IMR-90 (cell line): ENCODE data around the gene MSH6. TPM values are rescaled to one million over a fixed set of nuclear protein-coding genes. Genes with fewer than 3 reads are reported as not detected.

Source experiments
- ATAC-seq: fragments of 200-7000 bp; cut with Tn5 transposase; 2 replicates; pipeline ENCODE4 v1.9.1; 2020; ENCODE audit warnings: low read depth, mild to moderate bottlenecking, moderate library complexity
- BruUV-seq: library from RNA; stranded (reverse); fragments of 400-500 nt; replicated peaks from 2 replicates; lab custom pipeline; 2021; lab: Mats Ljungman, UMichigan
- CTCF ChIA-PET: fragments of 300-600 bp; formaldehyde crosslinking; extraction: SDS; loops from one replicate; lab custom pipeline; 2021; ENCODE audit warnings: antibody characterized with exemption; lab: Yijun Ruan, JAX
- POLR2A ChIA-PET: fragments of 300-600 bp; sonication (Branson Sonifier 250); formaldehyde crosslinking; loops from one replicate; lab custom pipeline; 2022; ENCODE audit warnings: antibody characterized with exemption; ENCODE audit not compliant: unreplicated experiment; lab: Charles Lee
- DNase-seq: peaks from one replicate; pipeline ENCODE4 v3.0.0; 2013
- H2AFZ ChIP-seq: replicated peaks from 2 replicates; pipeline ENCODE3; 2013; ENCODE audit warnings: low read length, mild to moderate bottlenecking; ENCODE audit not compliant: poor library complexity
- H2AK5ac ChIP-seq: 2 replicates; pipeline ENCODE4 v1.6.1; 2013; ENCODE audit warnings: low read depth, low read length, inconsistent platforms
- H2AK9ac ChIP-seq: replicated peaks from 2 replicates; pipeline ENCODE3; 2013; ENCODE audit warnings: mild to moderate bottlenecking, low read depth, low read length, moderate library complexity; ENCODE audit not compliant: poor library complexity
- H2BK120ac ChIP-seq: 2 replicates; pipeline ENCODE4 v1.6.1; 2013; ENCODE audit warnings: low read depth, low read length, inconsistent platforms
- H2BK15ac ChIP-seq: 3 replicates; pipeline ENCODE4 v1.6.1; 2013; ENCODE audit warnings: low read depth, low read length, inconsistent platforms
- H2BK20ac ChIP-seq: 2 replicates; pipeline ENCODE4 v1.6.1; 2013; ENCODE audit warnings: low read depth, mild to moderate bottlenecking, inconsistent platforms, low read length, moderate library complexity
- H2BK5ac ChIP-seq: 2 replicates; pipeline ENCODE4 v1.6.1; 2013; ENCODE audit warnings: mild to moderate bottlenecking, low read depth, low read length, inconsistent platforms; ENCODE audit not compliant: poor library complexity, severe bottlenecking
- H3K14ac ChIP-seq: replicated peaks from 2 replicates; pipeline ENCODE4 v1.6.1; 2013; ENCODE audit warnings: low read depth, low read length, inconsistent platforms
- H3K18ac ChIP-seq: 2 replicates; pipeline ENCODE4 v1.6.1; 2013; ENCODE audit warnings: low read depth, low read length, control low read depth
- H3K23ac ChIP-seq: 2 replicates; pipeline ENCODE4 v1.6.1; 2013; ENCODE audit warnings: low read depth, low read length, inconsistent platforms
- H3K27ac ChIP-seq: 2 replicates; pipeline ENCODE4 v1.5.1; 2013; ENCODE audit warnings: mild to moderate bottlenecking, control low read depth, low read length; ENCODE audit not compliant: insufficient read depth
- H3K27me3 ChIP-seq: 2 replicates; pipeline ENCODE4 v1.6.1; 2013; ENCODE audit warnings: low read length; ENCODE audit not compliant: control insufficient read depth, insufficient read depth
- H3K36me3 ChIP-seq: 2 replicates; pipeline ENCODE4 v1.6.1; 2013; ENCODE audit warnings: low read length, mixed read lengths; ENCODE audit not compliant: control insufficient read depth, insufficient read depth
- H3K4ac ChIP-seq: 2 replicates; pipeline ENCODE4 v1.6.1; 2013; ENCODE audit warnings: low read depth, low read length, inconsistent platforms
- H3K4me1 ChIP-seq: 2 replicates; pipeline ENCODE4 v1.6.1; 2013; ENCODE audit warnings: low read length, mixed read lengths; ENCODE audit not compliant: control insufficient read depth, insufficient read depth
- H3K4me2 ChIP-seq: 2 replicates; pipeline ENCODE4 v1.6.1; 2013; ENCODE audit warnings: low read depth, mild to moderate bottlenecking, control low read depth, low read length, moderate library complexity
- H3K4me3 ChIP-seq: 2 replicates; pipeline ENCODE4 v1.5.1; 2013; ENCODE audit warnings: low read depth, mild to moderate bottlenecking, control low read depth, low read length, moderate library complexity; ENCODE audit not compliant: insufficient read depth
- H3K56ac ChIP-seq: 2 replicates; pipeline ENCODE4 v1.6.1; 2013; ENCODE audit warnings: low read length, inconsistent platforms; ENCODE audit not compliant: insufficient read depth; ENCODE audit errors: extremely low read depth
- H3K79me1 ChIP-seq, 2 experiments: 2 replicates each; pipeline ENCODE4 v1.6.1; 2013; ENCODE audit warnings: low read length in 2 of 2, inconsistent platforms in 1 of 2, low read depth in 1 of 2
- H3K9ac ChIP-seq: 2 replicates; pipeline ENCODE4 v1.6.1; 2013; ENCODE audit warnings: low read depth, low read length, control low read depth
- H3K9me1 ChIP-seq: 2 replicates; pipeline ENCODE4 v1.6.1; 2013; ENCODE audit warnings: low read length, inconsistent platforms; ENCODE audit not compliant: insufficient read depth
- H3K9me3 ChIP-seq: 2 replicates; pipeline ENCODE4 v1.6.1; 2013; ENCODE audit warnings: low read length; ENCODE audit not compliant: control insufficient read depth, insufficient read depth
- H4K20me1 ChIP-seq: 2 replicates; pipeline ENCODE4 v1.6.1; 2013; ENCODE audit warnings: low read length, inconsistent platforms; ENCODE audit not compliant: insufficient read depth
- H4K5ac ChIP-seq: 2 replicates; pipeline ENCODE4 v1.6.1; 2013; ENCODE audit warnings: mild to moderate bottlenecking, low read depth, low read length, control low read depth
- H4K8ac ChIP-seq, 2 experiments: 2 replicates each; pipeline ENCODE4 v1.6.1; 2013; ENCODE audit warnings: low read depth in 2 of 2, low read length in 2 of 2, control low read depth in 1 of 2, inconsistent platforms in 1 of 2
- H4K91ac ChIP-seq: 2 replicates; pipeline ENCODE4 v1.6.1; 2013; ENCODE audit warnings: low read depth, low read length, inconsistent platforms; ENCODE audit not compliant: insufficient read depth
- BHLHE40 ChIP-seq: fragments of 150-350 bp; IDR thresholded peaks from 2 replicates; pipeline ENCODE4 v1.6.1; 2016; ENCODE audit warnings: mild to moderate bottlenecking, low read depth, low read length
- CEBPB ChIP-seq: IDR thresholded peaks from 2 replicates; pipeline ENCODE4 v1.6.1; 2012; ENCODE audit warnings: low read depth, low read length, improper control_type of control experiment
- CHD1 ChIP-seq: IDR thresholded peaks from 2 replicates; pipeline ENCODE4 v1.6.1; 2012; ENCODE audit warnings: low read depth, low read length, improper control_type of control experiment
- FOS ChIP-seq: fragments of 150-350 bp; IDR thresholded peaks from 2 replicates; pipeline ENCODE4 v1.6.1; 2016; ENCODE audit warnings: low read depth, low read length
- MAFK ChIP-seq: IDR thresholded peaks from 2 replicates; pipeline ENCODE4 v1.6.1; 2012; ENCODE audit warnings: low read depth, low read length, improper control_type of control experiment
- MAZ ChIP-seq: IDR thresholded peaks from 2 replicates; pipeline ENCODE4 v1.6.1; 2012; ENCODE audit warnings: low read depth, mild to moderate bottlenecking, low read length, improper control_type of control experiment, moderate library complexity, borderline replicate concordance
- MXI1 ChIP-seq: IDR thresholded peaks from 2 replicates; pipeline ENCODE4 v1.6.1; 2012; ENCODE audit warnings: low read depth, mild to moderate bottlenecking, low read length, moderate library complexity, borderline replicate concordance
- NFE2L2 ChIP-seq: fragments of 150-350 bp; IDR thresholded peaks from 2 replicates; pipeline ENCODE4 v1.6.1; 2016; ENCODE audit warnings: low read depth, mild to moderate bottlenecking, low read length
- POLR2A ChIP-seq: IDR thresholded peaks from 2 replicates; pipeline ENCODE4 v1.6.1; 2012; ENCODE audit warnings: mild to moderate bottlenecking, low read depth, low read length
- RAD21 ChIP-seq: IDR thresholded peaks from 2 replicates; pipeline ENCODE4 v1.6.1; 2012; ENCODE audit warnings: low read length, improper control_type of control experiment
- RCOR1 ChIP-seq: IDR thresholded peaks from 2 replicates; pipeline ENCODE4 v1.6.1; 2012; ENCODE audit warnings: mild to moderate bottlenecking, low read length, improper control_type of control experiment; ENCODE audit not compliant: insufficient replicate concordance
- SMC3 ChIP-seq: fragments of 150-350 bp; IDR thresholded peaks from 2 replicates; pipeline ENCODE4 v1.6.1; 2016; ENCODE audit warnings: low read depth, mild to moderate bottlenecking, antibody characterized with exemption, low read length, moderate library complexity
- WGBS, 2 experiments: methylation state at CpG; one replicate each; pipeline versions ENCODE4 v1.1.5 to v1.1.7; 2013; ENCODE audit warnings: missing lambda C conversion rate in 2 of 2; ENCODE audit not compliant: insufficient read length in 1 of 2; ENCODE audit errors: extremely low coverage in 2 of 2; 5-methylcytosine and 5-hydroxymethylcytosine counted together
- dilution Hi-C: fragments of 300-500 bp; cut with HindIII; formaldehyde crosslinking; loops from one replicate; pipeline ENCODE4 v1.14.3; 2018; ENCODE audit warnings: low sequenced_read_pairs; ENCODE audit not compliant: unreplicated experiment
- in situ Hi-C: fragments of 300-500 bp; cut with MboI; formaldehyde crosslinking; loops from 3 replicates; pipeline ENCODE4 v1.14.3; 2019; ENCODE audit warnings: low sequenced_read_pairs, inconsistent platforms, mixed read lengths
- intact Hi-C: fragments of 100-400 bp; cut with micrococcal nuclease; formaldehyde crosslinking; loops from 2 replicates; pipeline ENCODE4 v1.10.0; 2022
- polyA plus RNA-seq, 3 experiments: library from polyadenylated mRNA; depleted of rRNA; stranded (reverse); fragments of >200 nt; gene quantifications; 2 replicates each; pipeline ENCODE4 v1.2.3, GENCODE V29; 2012; ENCODE audit warnings: low replicate concordance in 1 of 3
- total RNA-seq: library from RNA; depleted of rRNA; stranded (reverse); fragments of >200 nt; gene quantifications from 2 replicates; pipeline ENCODE4 v1.2.3, GENCODE V29; 2012
- TF ChIP-seq, protein P1 (sequence below): fragments of 150-350 bp; IDR thresholded peaks from 2 replicates; pipeline ENCODE4 v1.6.1; 2017; ENCODE audit warnings: mild to moderate bottlenecking, antibody characterized with exemption, low read length, low read depth
- TF ChIP-seq, protein P2 (sequence below): conservative IDR thresholded peaks from 2 replicates; pipeline ENCODE4 v1.5.1; 2012; ENCODE audit warnings: mild to moderate bottlenecking, low read depth, low read length, improper control_type of control experiment
- TF ChIP-seq, protein P3 (sequence below): fragments of 150-350 bp; IDR thresholded peaks from 2 replicates; pipeline ENCODE4 v1.6.1; 2016; ENCODE audit warnings: low read depth, mild to moderate bottlenecking, low read length, moderate library complexity, borderline replicate concordance

Gene MSH6
- total and polyA plus RNA-seq, 2 of the 4 experiments (the other 2 are of a cell fraction): 17.1 to 48.9 TPM

DNA sequence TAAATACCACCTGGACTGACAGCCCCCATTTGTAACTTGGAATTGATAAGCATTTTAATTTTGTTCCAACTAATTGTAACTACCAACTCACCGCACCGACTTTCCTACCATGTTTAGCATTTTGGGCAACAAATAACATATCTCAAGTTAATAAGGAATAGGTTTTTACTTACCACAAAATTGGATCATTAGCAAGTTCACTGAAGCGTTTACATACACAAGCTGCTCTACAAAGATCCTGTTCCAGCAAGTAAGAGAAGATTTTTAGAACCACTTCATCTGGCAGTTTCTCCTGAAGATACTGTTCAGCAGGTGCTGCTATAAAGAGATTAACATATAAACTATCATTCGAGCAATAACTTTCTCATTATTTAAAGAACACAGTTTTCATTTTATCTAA, 55.7 kb downstream of the MSH6 start:
- WGBS, 2 experiments: no CpG with 5 or more reads among the region's 4 CpGs
- peaks cover 20% of the 10 kb centered on the region for H3K36me3 ChIP-seq
- no peak overlapping the region for H3K4ac ChIP-seq

More for the DNA sequence above, 55.7 kb downstream of the MSH6 start:
- H2BK120ac ChIP-seq: no peak overlapping the region
- no peak overlapping the region for H2BK20ac ChIP-seq
- no peak overlapping the region for H3K4me3 ChIP-seq
- H3K79me1 ChIP-seq: peaks cover 22 to 37% of the 10 kb centered on the region in 2 experiments
- no peaks in the 10 kb centered on the region for H3K4me1 ChIP-seq
- no TSS peak for BruUV-seq
- intact Hi-C loops: no loop called here
- H2AK9ac ChIP-seq: no peak overlapping the region
- H3K9ac ChIP-seq: no peak overlapping the region
- H3K27me3 ChIP-seq: no peaks in the 10 kb centered on the region
- ATAC-seq (no peak), DNase-seq (no peak)
- H3K9me1 ChIP-seq: 0 out of 2 replicates have a peak, but pooled peaks cover 3% of the 10 kb centered on the region
- no peak overlapping the region for H2BK15ac ChIP-seq
- no peak overlapping the region for H4K8ac ChIP-seq
- POLR2A ChIA-PET: no interaction called here
- H3K9me3 ChIP-seq: no peaks in the 10 kb centered on the region
- no peak overlapping the region for H3K23ac ChIP-seq
- dilution Hi-C loops: no loop called here
- H3K18ac ChIP-seq: no peak overlapping the region
- no peak overlapping the region for H3K27ac ChIP-seq
- CTCF ChIA-PET: no interaction called here
- H2BK5ac ChIP-seq: no peak overlapping the region
- no peak overlapping the region for H3K14ac ChIP-seq
- TF ChIP-seq SMC3: no peak
- no peak for TF ChIP-seq RCOR1
- TF ChIP-seq, protein P1, sequence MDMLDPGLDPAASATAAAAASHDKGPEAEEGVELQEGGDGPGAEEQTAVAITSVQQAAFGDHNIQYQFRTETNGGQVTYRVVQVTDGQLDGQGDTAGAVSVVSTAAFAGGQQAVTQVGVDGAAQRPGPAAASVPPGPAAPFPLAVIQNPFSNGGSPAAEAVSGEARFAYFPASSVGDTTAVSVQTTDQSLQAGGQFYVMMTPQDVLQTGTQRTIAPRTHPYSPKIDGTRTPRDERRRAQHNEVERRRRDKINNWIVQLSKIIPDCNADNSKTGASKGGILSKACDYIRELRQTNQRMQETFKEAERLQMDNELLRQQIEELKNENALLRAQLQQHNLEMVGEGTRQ: no peak
- TF ChIP-seq MAFK: no peak
- no peak for TF ChIP-seq NFE2L2
- TF ChIP-seq FOS: no peak
- no peak for TF ChIP-seq CEBPB
- no peak for TF ChIP-seq CHD1
- no peak for TF ChIP-seq POLR2A
- no peak for TF ChIP-seq RAD21
- no peak for TF ChIP-seq BHLHE40
- TF ChIP-seq, protein P2, sequence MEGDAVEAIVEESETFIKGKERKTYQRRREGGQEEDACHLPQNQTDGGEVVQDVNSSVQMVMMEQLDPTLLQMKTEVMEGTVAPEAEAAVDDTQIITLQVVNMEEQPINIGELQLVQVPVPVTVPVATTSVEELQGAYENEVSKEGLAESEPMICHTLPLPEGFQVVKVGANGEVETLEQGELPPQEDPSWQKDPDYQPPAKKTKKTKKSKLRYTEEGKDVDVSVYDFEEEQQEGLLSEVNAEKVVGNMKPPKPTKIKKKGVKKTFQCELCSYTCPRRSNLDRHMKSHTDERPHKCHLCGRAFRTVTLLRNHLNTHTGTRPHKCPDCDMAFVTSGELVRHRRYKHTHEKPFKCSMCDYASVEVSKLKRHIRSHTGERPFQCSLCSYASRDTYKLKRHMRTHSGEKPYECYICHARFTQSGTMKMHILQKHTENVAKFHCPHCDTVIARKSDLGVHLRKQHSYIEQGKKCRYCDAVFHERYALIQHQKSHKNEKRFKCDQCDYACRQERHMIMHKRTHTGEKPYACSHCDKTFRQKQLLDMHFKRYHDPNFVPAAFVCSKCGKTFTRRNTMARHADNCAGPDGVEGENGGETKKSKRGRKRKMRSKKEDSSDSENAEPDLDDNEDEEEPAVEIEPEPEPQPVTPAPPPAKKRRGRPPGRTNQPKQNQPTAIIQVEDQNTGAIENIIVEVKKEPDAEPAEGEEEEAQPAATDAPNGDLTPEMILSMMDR: no peak
- TF ChIP-seq MAZ: no peak
- TF ChIP-seq MXI1: no peak
- TF ChIP-seq, protein P3, sequence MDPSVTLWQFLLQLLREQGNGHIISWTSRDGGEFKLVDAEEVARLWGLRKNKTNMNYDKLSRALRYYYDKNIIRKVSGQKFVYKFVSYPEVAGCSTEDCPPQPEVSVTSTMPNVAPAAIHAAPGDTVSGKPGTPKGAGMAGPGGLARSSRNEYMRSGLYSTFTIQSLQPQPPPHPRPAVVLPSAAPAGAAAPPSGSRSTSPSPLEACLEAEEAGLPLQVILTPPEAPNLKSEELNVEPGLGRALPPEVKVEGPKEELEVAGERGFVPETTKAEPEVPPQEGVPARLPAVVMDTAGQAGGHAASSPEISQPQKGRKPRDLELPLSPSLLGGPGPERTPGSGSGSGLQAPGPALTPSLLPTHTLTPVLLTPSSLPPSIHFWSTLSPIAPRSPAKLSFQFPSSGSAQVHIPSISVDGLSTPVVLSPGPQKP: no peak
- H2AK5ac ChIP-seq: no peak overlapping the region
- no peak overlapping the region for H2AFZ ChIP-seq
- H4K20me1 ChIP-seq: peaks cover 22% of the 10 kb centered on the region
- H4K5ac ChIP-seq: no peak overlapping the region
- in situ Hi-C loops: no loop called here
- no peak overlapping the region for H4K91ac ChIP-seq
- H3K4me2 ChIP-seq: no peak overlapping the region
- H3K56ac ChIP-seq: no peak overlapping the region
